Tibial nerve (tissue), 4 donors: ENCODE results near the gene JAK1. TPM values are rescaled to one million over a fixed set of nuclear protein-coding genes. Genes with fewer than 3 reads are reported as not detected.

ENCODE experiments used
- DNase-seq, 2 donors: peaks; one replicate each; pipeline ENCODE4 v3.0.0-alpha.2; 2019; ENCODE audit warnings: low spot score in 2 of 2
- H3K27ac ChIP-seq, 4 donors: fragments of 200-600 bp; sonication (generic) in 3 of 4; one replicate each; pipeline ENCODE4 v1.5.1; 2017 to 2019; ENCODE audit warnings: mild to moderate bottlenecking in 1 of 4
- H3K27me3 ChIP-seq, 2 donors: fragments of 200-600 bp; sonication (generic) in 1 of 2; one replicate each; pipeline versions ENCODE4 v1.5.1 to v1.6.0; 2017 to 2019
- H3K36me3 ChIP-seq, 3 donors: fragments of 200-600 bp; sonication (generic); one replicate each; pipeline ENCODE4 v1.5.1; 2018 to 2019
- H3K4me1 ChIP-seq, 4 donors: fragments of 200-600 bp; sonication (generic) in 3 of 4; one replicate each; pipeline ENCODE4 v1.5.1; 2017 to 2019
- H3K4me3 ChIP-seq, 4 donors: fragments of 200-600 bp; sonication (generic) in 3 of 4; one replicate each; pipeline ENCODE4 v1.5.1; 2017 to 2019; ENCODE audit warnings: mild to moderate bottlenecking in 1 of 4, moderate library complexity in 1 of 4
- H3K9me3 ChIP-seq, 4 donors: fragments of 200-600 bp; sonication (generic) in 3 of 4; one replicate each; pipeline ENCODE4 v1.5.1; 2017 to 2019
- CTCF ChIP-seq, 5 experiments: fragments of 200-600 bp in 3 of 5; fragments of 450-650 bp in 2 of 5; sonication (generic) in 3 of 5; IDR thresholded peaks; one replicate each; pipeline ENCODE4 v1.5.1; 2016 to 2019; ENCODE audit warnings: antibody characterized with exemption in 5 of 5, mild to moderate bottlenecking in 3 of 5, moderate library complexity in 2 of 5
- EP300 ChIP-seq, 2 donors: sonication (generic); formaldehyde crosslinking; IDR thresholded peaks; one replicate each; pipeline ENCODE4 v1.6.1; 2017; ENCODE audit warnings: antibody characterized with exemption in 2 of 2, mild to moderate bottlenecking in 1 of 2
- POLR2A ChIP-seq, 2 donors: fragments of 450-650 bp; IDR thresholded peaks; one replicate each; pipeline ENCODE4 v1.6.1; 2017; ENCODE audit warnings: antibody characterized with exemption in 2 of 2, mild to moderate bottlenecking in 2 of 2, moderate library complexity in 2 of 2
- WGBS, 2 donors: methylation state at CpG; one replicate each; pipeline ENCODE4 v1.1.5; 2018; 5-methylcytosine and 5-hydroxymethylcytosine counted together
- total RNA-seq, 4 donors: library from RNA; depleted of rRNA; stranded (reverse); fragments of >200 nt; gene quantifications; one replicate each; pipeline ENCODE4 v1.1.0, GENCODE V29; 2016

Gene JAK1
- total RNA-seq, 4 donors from 2014 or later: 114 to 222 (median 138) TPM

GRCh38 chr1:64848136-64848535 is 118.2 kb downstream of the JAK1 start:
- 94 to 96% methylated on average over 3 of the region's 3 CpGs for WGBS, 2 donors
- TF ChIP-seq CTCF (IDR thresholded peaks at IDR 0.05) (no peak), POLR2A (IDR thresholded peaks at IDR 0.05) (no peak), EP300 (IDR thresholded peaks at IDR 0.05) (no peak)
- H3K36me3 ChIP-seq: peaks cover 0 to 97% (median 36%) of the 10 kb centered on the region in 3 donors

DNA sequence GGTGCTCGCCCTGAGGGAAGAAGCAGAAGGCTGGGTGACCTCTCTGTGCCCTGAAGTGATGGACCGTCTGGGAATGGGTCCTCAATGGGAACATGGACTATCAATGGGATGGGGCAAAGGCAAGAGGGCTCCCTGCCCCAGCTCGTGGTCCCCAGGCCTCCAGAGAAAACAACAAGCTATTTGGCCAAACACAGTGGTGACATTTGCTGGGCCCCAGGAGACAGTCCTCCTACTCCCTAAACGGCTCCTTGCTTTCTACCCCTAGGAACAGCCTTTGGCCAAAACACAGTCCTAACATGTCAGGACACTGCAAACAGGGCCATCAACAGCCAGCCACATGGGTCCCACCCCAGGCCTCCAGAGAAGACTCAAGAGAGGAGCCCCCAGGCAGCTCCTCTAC is 118.7 kb downstream of the JAK1 start:
- H3K36me3 ChIP-seq: peaks cover 0 to 96% (median 36%) of the 10 kb centered on the region in 3 donors
- TF ChIP-seq EP300 (IDR thresholded peaks at IDR 0.05): no peak
- no peak for TF ChIP-seq CTCF (IDR thresholded peaks at IDR 0.05)
- no peak for TF ChIP-seq POLR2A (IDR thresholded peaks at IDR 0.05)
- 84 to 85% methylated on average over 4 of the region's 4 CpGs for WGBS, 2 donors
- no peak overlapping the region for H3K4me3 ChIP-seq
- H3K27me3 ChIP-seq: no peaks in the 10 kb centered on the region
- H3K27ac ChIP-seq: no peak overlapping the region
- no peaks in the 10 kb centered on the region for H3K9me3 ChIP-seq
- no peak for DNase-seq
- H3K4me1 ChIP-seq: peaks cover 0 to 3% (median under 1%) of the 10 kb centered on the region in 4 donors

More at GRCh38 chr1:64848136-64848535, 118.2 kb downstream of the JAK1 start:
- H3K4me1 ChIP-seq: no peaks in the 10 kb centered on the region
- H3K27ac ChIP-seq: no peak overlapping the region
- no peak overlapping the region for H3K4me3 ChIP-seq
- no peak for DNase-seq
- H3K27me3 ChIP-seq: no peaks in the 10 kb centered on the region
- H3K9me3 ChIP-seq: no peaks in the 10 kb centered on the region

DNA sequence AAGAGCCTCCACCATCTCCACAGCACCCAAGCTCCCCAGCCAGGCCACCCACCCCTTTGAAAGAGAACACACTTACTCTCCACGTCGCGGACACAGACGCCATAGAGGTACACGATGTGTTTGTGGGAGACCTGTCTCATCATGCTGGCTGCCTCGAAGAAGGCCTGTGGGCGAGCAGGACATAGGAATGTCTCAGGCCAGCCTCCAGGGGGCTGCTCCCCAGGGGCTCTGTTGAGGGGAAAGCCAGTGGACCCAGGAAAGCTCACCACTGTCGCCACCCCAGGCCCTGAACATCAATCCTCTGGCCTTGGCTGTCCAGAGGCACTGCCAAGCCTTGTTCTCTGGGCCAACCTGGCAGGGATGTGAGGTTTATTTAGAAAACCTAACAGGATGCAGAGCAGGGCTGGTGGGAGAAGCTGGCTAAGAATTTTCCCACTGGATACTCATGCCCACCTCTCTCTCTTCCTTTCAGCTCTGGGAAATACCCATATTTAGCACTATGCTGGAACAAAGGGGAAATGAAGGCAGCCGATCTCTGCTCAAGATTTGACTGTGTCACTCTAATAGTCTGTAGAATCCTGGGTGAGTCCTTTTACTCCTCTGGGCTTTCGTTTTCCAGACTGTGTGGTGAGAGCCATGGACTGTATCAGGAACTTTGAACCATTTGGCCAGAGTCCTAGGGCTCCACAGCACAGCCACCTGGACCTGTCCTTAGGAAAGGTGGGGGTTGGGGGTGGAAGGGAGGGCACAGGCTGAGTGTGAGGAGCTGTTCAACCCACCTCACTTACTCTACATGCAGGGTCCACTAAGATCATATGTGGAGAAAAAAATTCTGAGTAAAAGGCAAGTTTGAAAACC is 119.5 kb downstream of the JAK1 start:
- 92 to 94% methylated on average over 10 of the region's 10 CpGs for WGBS, 2 donors
- no peak overlapping the region for H3K4me3 ChIP-seq
- no peaks in the 10 kb centered on the region for H3K9me3 ChIP-seq
- no peaks in the 10 kb centered on the region for H3K27me3 ChIP-seq
- TF ChIP-seq POLR2A (IDR thresholded peaks at IDR 0.05): no peak
- TF ChIP-seq EP300 (IDR thresholded peaks at IDR 0.05): no peak
- TF ChIP-seq CTCF (IDR thresholded peaks at IDR 0.05): no peak
- H3K27ac ChIP-seq: no peak overlapping the region
- H3K4me1 ChIP-seq: peaks cover 0 to 11% (median 5%) of the 10 kb centered on the region in 4 donors
- DNase-seq: no peak
- H3K36me3 ChIP-seq: peaks cover 0 to 90% (median 36%) of the 10 kb centered on the region in 3 donors

- H3K4me1 ChIP-seq: peaks cover 0 to 18% (median 5%) of the 10 kb centered on the region in 4 donors
- peaks cover 0 to 88% (median 40%) of the 10 kb centered on the region in 3 donors for H3K36me3 ChIP-seq
- H3K9me3 ChIP-seq: no peaks in the 10 kb centered on the region
- 83 to 85% methylated on average over 13 of the region's 13 CpGs for WGBS, 2 donors
- H3K27ac ChIP-seq: no peak overlapping the region
- H3K4me3 ChIP-seq: no peak overlapping the region
- H3K27me3 ChIP-seq: no peaks in the 10 kb centered on the region
- DNase-seq: no peak
- no peak for TF ChIP-seq POLR2A (IDR thresholded peaks at IDR 0.05)
- no peak for TF ChIP-seq EP300 (IDR thresholded peaks at IDR 0.05)
- no peak for TF ChIP-seq CTCF (IDR thresholded peaks at IDR 0.05)
Observed at GRCh38 chr1:64845831-64846425, 120.4 kb downstream of the JAK1 start.

DNA sequence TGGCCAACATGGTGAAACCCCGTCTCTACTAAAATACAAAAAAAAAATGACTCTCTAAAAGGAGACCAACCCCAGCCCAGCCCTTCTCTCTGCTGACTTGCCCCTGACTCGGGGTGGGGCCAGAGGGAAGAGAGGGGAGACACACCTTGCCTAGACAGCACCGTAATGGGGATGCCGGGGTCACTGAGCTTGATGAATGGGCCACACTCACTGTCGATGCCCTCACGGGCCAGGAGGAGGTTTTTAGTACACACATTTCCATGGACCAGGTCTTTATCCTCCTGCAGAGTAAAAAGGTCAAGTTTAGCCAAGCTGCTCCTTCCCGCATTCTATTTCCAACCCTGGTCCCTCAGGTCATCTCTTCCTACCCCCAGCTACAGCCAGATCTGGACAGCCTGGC is 121.7 kb downstream of the JAK1 start:
- no peaks in the 10 kb centered on the region for H3K9me3 ChIP-seq
- no peak overlapping the region for H3K27ac ChIP-seq
- peaks cover 0 to 18% (median 5%) of the 10 kb centered on the region in 4 donors for H3K4me1 ChIP-seq
- no peak overlapping the region for H3K4me3 ChIP-seq
- 92 to 95% methylated on average over 7 of the region's 7 CpGs for WGBS, 2 donors
- H3K36me3 ChIP-seq: peaks cover 0 to 88% (median 45%) of the 10 kb centered on the region in 3 donors
- H3K27me3 ChIP-seq: no peaks in the 10 kb centered on the region
- TF ChIP-seq CTCF (IDR thresholded peaks at IDR 0.05): no peak
- no peak for TF ChIP-seq POLR2A (IDR thresholded peaks at IDR 0.05)
- TF ChIP-seq EP300 (IDR thresholded peaks at IDR 0.05): no peak
- DNase-seq: no peak
